HepG2 (cell line): ENCODE data around the gene ZBED1. TPM values are rescaled to one million over a fixed set of nuclear protein-coding genes. Genes with fewer than 3 reads are reported as not detected.
"Not testable (repeated sequence)": the region's sequence is repeated elsewhere in the genome, so short reads cannot be mapped to it uniquely, and the experiment has no call there.

ENCODE experiments used
- ATAC-seq: fragments of 200-7000 bp; cut with Tn5 transposase; 3 replicates; pipeline ENCODE4 v1.9.1; 2020; ENCODE audit warnings: mild to moderate bottlenecking, moderate library complexity
- BruUV-seq: library from RNA; stranded (reverse); fragments of 400-500 nt; replicated peaks from 2 replicates; lab custom pipeline; 2021; lab: Mats Ljungman, UMichigan
- CTCF ChIA-PET: fragments of 300-600 bp; formaldehyde crosslinking; extraction: SDS; loops from one replicate; lab custom pipeline; 2021; ENCODE audit warnings: low total read pairs, inconsistent platforms, low intra/inter-chr PET ratio; lab: Yijun Ruan, JAX
- POLR2A ChIA-PET: fragments of 350-600 bp; sonication (Branson Sonifier 250); formaldehyde crosslinking; loops from one replicate; lab custom pipeline; 2020; ENCODE audit warnings: antibody characterized with exemption, inconsistent platforms; lab: Yijun Ruan, JAX
- DNase-seq: peaks from one replicate; pipeline ENCODE4 v3.0.0-alpha.2; 2015; ENCODE audit warnings: low spot score
- FAIRE-seq: peaks from 3 replicates; lab custom pipeline; 2011; peaks lifted over from hg19 to GRCh38; lab: Jason Lieb, UNC
- H2AFZ ChIP-seq: one replicate; pipeline ENCODE4 v1.6.1; 2011; ENCODE audit warnings: low read length, inconsistent platforms
- H3K27ac ChIP-seq: fragments of 300-600 bp; 3 replicates; pipeline ENCODE4 v1.8.0; 2011; ENCODE audit warnings: mixed run types, mild to moderate bottlenecking, mixed read lengths, low read length, inconsistent platforms; ENCODE audit not compliant: insufficient read depth; ENCODE audit errors: extremely low read length
- H3K27me3 ChIP-seq, 2 experiments: fragments of 200-600 bp in 1 of 2; 2 replicates in 1 of 2; 3 replicates in 1 of 2; pipeline versions ENCODE4 v1.6.0 to v1.8.0; 2011; ENCODE audit warnings: low read length in 2 of 2, mild to moderate bottlenecking in 2 of 2, moderate library complexity in 2 of 2, inconsistent platforms in 1 of 2; ENCODE audit not compliant: insufficient read depth in 2 of 2, control insufficient read depth in 1 of 2
- H3K36me3 ChIP-seq, 2 experiments: fragments of 200-600 bp in 1 of 2; replicated peaks in 1 of 2; 2 replicates in 1 of 2; 3 replicates in 1 of 2; pipeline versions ENCODE4 v1.5.1 to v1.8.0; 2011; ENCODE audit warnings: low read length in 2 of 2, inconsistent platforms in 1 of 2; ENCODE audit not compliant: insufficient read depth in 2 of 2, control insufficient read depth in 1 of 2
- H3K4me1 ChIP-seq: 2 replicates; pipeline ENCODE4 v1.5.1; 2012; ENCODE audit warnings: low read length, inconsistent platforms; ENCODE audit not compliant: insufficient read depth
- H3K4me2 ChIP-seq: 2 replicates; pipeline ENCODE4 v1.6.0; 2011; ENCODE audit warnings: low read depth, low read length, inconsistent platforms
- H3K4me3 ChIP-seq, 3 experiments: fragments of 200-600 bp in 1 of 3; sonication (generic), shearing (Covaris generic) in 1 of 3; replicated peaks in 1 of 3; 2 replicates each; pipeline ENCODE4 v1.5.1; 2011 to 2016; ENCODE audit warnings: low read length in 3 of 3, inconsistent platforms in 2 of 3, low read depth in 2 of 3, mild to moderate bottlenecking in 2 of 3, control low read depth in 1 of 3, mixed read lengths in 1 of 3; ENCODE audit not compliant: insufficient read depth in 1 of 3
- H3K79me2 ChIP-seq: one replicate; pipeline ENCODE4 v1.6.1; 2011; ENCODE audit warnings: low read length, inconsistent platforms; ENCODE audit not compliant: insufficient read depth
- H3K9ac ChIP-seq: 2 replicates; pipeline ENCODE4 v1.6.0; 2011; ENCODE audit warnings: mild to moderate bottlenecking, low read depth, low read length, inconsistent platforms; ENCODE audit not compliant: insufficient read depth
- H3K9me3 ChIP-seq: 2 replicates; pipeline ENCODE4 v1.5.1; 2012; ENCODE audit warnings: mild to moderate bottlenecking, low read length
- H4K20me1 ChIP-seq: 2 replicates; pipeline ENCODE4 v1.6.0; 2011; ENCODE audit warnings: inconsistent platforms, mild to moderate bottlenecking, low read length, moderate library complexity; ENCODE audit not compliant: insufficient read depth
- CCAR2 ChIP-seq: fragments of 200-400 bp; formaldehyde crosslinking; optimal IDR thresholded peaks from 2 replicates; pipeline ENCODE3; 2018; ENCODE audit warnings: low read depth, mild to moderate bottlenecking, low read length, moderate library complexity
- MEIS1 ChIP-seq: sonication (generic); formaldehyde crosslinking; IDR thresholded peaks from 2 replicates; pipeline ENCODE4 v1.9.0; 2021; ENCODE audit warnings: mild to moderate bottlenecking, missing genetic modification reagents, moderate library complexity, borderline replicate concordance
- NPAS2 ChIP-seq: sonication (generic); formaldehyde crosslinking; IDR thresholded peaks from 2 replicates; pipeline ENCODE4 v1.8.0; 2022; ENCODE audit warnings: mild to moderate bottlenecking, missing genetic modification reagents, borderline replicate concordance
- RFXANK ChIP-seq: IDR thresholded peaks from 2 replicates; pipeline ENCODE4 v1.6.1; 2016
- SYNCRIP ChIP-seq: fragments of 200-400 bp; formaldehyde crosslinking; IDR thresholded peaks from 2 replicates; pipeline ENCODE4 v1.6.1; 2018; ENCODE audit warnings: mild to moderate bottlenecking, low read depth, low read length; ENCODE audit not compliant: insufficient read depth
- ZBED4 ChIP-seq: sonication (generic); formaldehyde crosslinking; IDR thresholded peaks from 2 replicates; pipeline ENCODE4 v1.4.0; 2020; ENCODE audit warnings: missing genetic modification reagents, borderline replicate concordance
- ZNF747 ChIP-seq: sonication (generic); formaldehyde crosslinking; IDR thresholded peaks from 2 replicates; pipeline ENCODE4 v1.8.1; 2023; ENCODE audit warnings: missing genetic modification reagents, mild to moderate bottlenecking, borderline replicate concordance
- WGBS: methylation state at CpG from one replicate; pipeline ENCODE4 v1.1.6; 2017; ENCODE audit warnings: low lambda C conversion rate; 5-methylcytosine and 5-hydroxymethylcytosine counted together
- in situ Hi-C: cut with HindIII; loops from 2 replicates; pipeline ENCODE4 v1.10.0; 2017; ENCODE audit warnings: low pct_unique_long_range_greater_than_20kb; ENCODE audit not compliant: extremely low pct_ligation_motif_present
- intact Hi-C: fragments of 100-400 bp; cut with micrococcal nuclease; formaldehyde crosslinking; loops from one replicate; pipeline ENCODE4 v1.10.0; 2022; ENCODE audit not compliant: unreplicated experiment
- polyA plus RNA-seq, 8 experiments: library from polyadenylated mRNA; depleted of rRNA in 3 of 8; stranded (reverse) in 7 of 8; unstranded in 1 of 8; fragments of >200 nt; fragmentation: Illumina TruSeq in 4 of 8; extraction: Trizol in 4 of 8; gene quantifications; 2 replicates each; pipeline versions ENCODE4 v1.2.1 to v1.2.3, GENCODE V29; 2011 to 2016; ENCODE audit warnings: low read depth in 4 of 8, missing spikeins in 1 of 8, mixed read lengths in 1 of 8; ENCODE audit not compliant: insufficient read depth in 1 of 8
- total RNA-seq, 5 experiments: library from RNA; depleted of rRNA; stranded (reverse); fragments of >200 nt; fragmentation: Illumina TruSeq; extraction: Trizol; gene quantifications; 2 replicates each; pipeline ENCODE4 v1.2.3, GENCODE V29; 2016; ENCODE audit warnings: low read depth in 1 of 5
- TF ChIP-seq, protein P1 (sequence below): sonication (generic); formaldehyde crosslinking; IDR thresholded peaks from 2 replicates; pipeline ENCODE4 v1.5.0; 2020; ENCODE audit warnings: missing genetic modification reagents

Gene ZBED1
- total and polyA plus RNA-seq, 2 of the 13 experiments (the other 11 are each of a cell fraction or from before 2014, with no cell fraction given) = 20.0 to 29.8 TPM

GRCh38 chrX:2463973-2464676 is 36.7 kb downstream of the ZBED1 start (continued):
- no peak for TF ChIP-seq CCAR2

- H2AFZ ChIP-seq, H3K4me3 ChIP-seq, BruUV-seq, H4K20me1 ChIP-seq, H3K9ac ChIP-seq, H3K9me3 ChIP-seq, in situ Hi-C loops, H3K4me2 ChIP-seq, intact Hi-C loops, H3K36me3 ChIP-seq, DNase-seq, CTCF ChIA-PET, POLR2A ChIA-PET, H3K27ac ChIP-seq, ATAC-seq, H3K27me3 ChIP-seq, FAIRE-seq: not testable (repeated sequence)
- Histone ChIP-seq H3K4me1 (peaks cover 23% of the 10 kb centered on the region), H3K79me2 (peaks cover 17% of the 10 kb centered on the region)
- whole genome bisulfite sequencing = 91% methylated on average over 10 of the region's 10 CpGs
Observed at GRCh38 chrX:2463481-2463880, 37.3 kb downstream of the ZBED1 start.

DNA sequence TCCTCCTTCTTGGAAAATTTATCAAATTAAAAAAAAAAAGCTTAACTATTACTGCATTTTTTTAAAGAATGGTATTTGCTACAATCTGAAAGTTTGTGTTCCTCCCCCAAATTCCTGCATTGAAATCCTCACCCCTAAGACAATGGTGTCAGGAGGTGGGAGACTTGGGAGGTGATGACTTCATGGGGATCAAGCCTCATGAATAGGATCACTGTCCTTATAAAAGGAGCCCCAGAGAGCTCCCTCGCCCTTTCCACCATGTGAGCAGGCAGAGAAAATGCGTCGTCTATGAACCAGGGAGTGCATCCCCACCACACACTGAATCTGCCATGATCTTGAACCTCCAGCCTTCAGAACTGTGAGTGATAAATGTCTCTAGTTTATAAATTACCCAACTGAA is 38.0 kb downstream of the ZBED1 start:
- POLR2A ChIA-PET = no interaction called here
- no peak for TF ChIP-seq RFXANK (CRISPR knock-in tag)
- TF ChIP-seq NPAS2 = no peak
- no peak for TF ChIP-seq MEIS1 (CRISPR knock-in tag)
- TF ChIP-seq ZNF747 (CRISPR knock-in tag) = no peak
- no peak for TF ChIP-seq ZBED4 (CRISPR knock-in tag)
- TF ChIP-seq, protein P1, sequence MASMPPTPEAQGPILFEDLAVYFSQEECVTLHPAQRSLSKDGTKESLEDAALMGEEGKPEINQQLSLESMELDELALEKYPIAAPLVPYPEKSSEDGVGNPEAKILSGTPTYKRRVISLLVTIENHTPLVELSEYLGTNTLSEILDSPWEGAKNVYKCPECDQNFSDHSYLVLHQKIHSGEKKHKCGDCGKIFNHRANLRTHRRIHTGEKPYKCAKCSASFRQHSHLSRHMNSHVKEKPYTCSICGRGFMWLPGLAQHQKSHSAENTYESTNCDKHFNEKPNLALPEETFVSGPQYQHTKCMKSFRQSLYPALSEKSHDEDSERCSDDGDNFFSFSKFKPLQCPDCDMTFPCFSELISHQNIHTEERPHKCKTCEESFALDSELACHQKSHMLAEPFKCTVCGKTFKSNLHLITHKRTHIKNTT (CRISPR knock-in tag) = no peak
- no peak for TF ChIP-seq SYNCRIP
- FAIRE-seq (no peak), ATAC-seq (no peak), DNase-seq (no peak)
- in situ Hi-C loops = no loop called here
- peaks cover 10% of the 10 kb centered on the region for H4K20me1 ChIP-seq
- WGBS = 92% methylated on average over 3 of the region's 3 CpGs
- H3K36me3 ChIP-seq = no peaks in the 10 kb centered on the region
- H3K9ac ChIP-seq = no peak overlapping the region
- intact Hi-C loops = no loop called here
- no peaks in the 10 kb centered on the region for H3K27me3 ChIP-seq
- H3K27ac ChIP-seq = no peak overlapping the region
- H3K79me2 ChIP-seq = peaks cover 18% of the 10 kb centered on the region
- no peak overlapping the region for H3K4me2 ChIP-seq
- CTCF ChIA-PET = no interaction called here
- peaks cover 16% of the 10 kb centered on the region for H3K4me1 ChIP-seq
- H2AFZ ChIP-seq = no peak overlapping the region
- BruUV-seq = no TSS peak
- no peaks in the 10 kb centered on the region for H3K9me3 ChIP-seq
- H3K4me3 ChIP-seq = no peak overlapping the region
